Stimulated activated CD4-positive, alpha-beta T cell treated with anti-CD3 and anti-CD28 coated beads, Interleukin-12 subunit alpha, Interleukin-12 subunit beta, amount 100 ng/mL, for 24 hours (primary cell): ENCODE measurements around the gene ATF1.

Source experiments
- DNase-seq, 2 experiments: peaks; one replicate each; pipeline ENCODE4 v3.0.0-alpha.2; 2020; ENCODE audit warnings: low read depth in 2 of 2

Gene ATF1

DNA sequence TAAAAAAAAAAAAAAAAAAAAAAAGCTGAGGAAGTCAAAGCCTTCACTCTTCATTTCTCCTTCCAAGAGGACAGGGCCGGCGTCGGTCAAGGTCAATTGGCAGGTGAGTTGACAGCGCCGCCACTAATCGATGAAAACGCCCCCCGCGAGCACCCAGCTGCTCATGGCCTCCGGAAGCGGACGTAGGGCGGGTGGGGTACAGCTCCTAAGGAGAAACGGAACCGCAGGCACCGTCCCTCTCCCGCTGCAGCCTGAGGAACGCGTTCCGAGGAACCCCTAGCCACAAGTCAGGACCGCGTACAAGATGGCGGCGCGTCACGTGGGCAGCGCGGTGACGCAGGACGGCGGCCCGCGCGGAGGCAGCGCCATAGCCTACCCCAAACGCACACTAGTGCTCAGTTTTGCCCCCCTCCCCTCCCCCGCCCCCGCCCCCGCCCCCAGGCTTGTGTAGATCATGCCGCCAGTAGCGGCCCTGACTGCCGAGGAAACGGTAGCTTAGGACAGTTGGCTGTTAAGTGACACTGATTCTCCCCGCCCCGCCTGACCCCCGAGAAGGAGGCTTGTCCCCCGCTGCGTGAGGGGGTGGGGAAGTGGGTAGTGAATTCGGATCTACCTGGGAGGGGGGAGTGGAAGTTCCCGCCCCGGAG, at the start of gene ATF1:
TSS of gene ATF1 (plus strand) at position 463 of the 647 bp plus-strand sequence. CDS start 16,045 bp downstream, outside the sequence.
- peak; percentile 79 to 80 for DNase-seq

- no peak for DNase-seq
These were observed 48.7 kb upstream of the ATF1 start for GRCh38 chr12:50715174-50715573.

DNA sequence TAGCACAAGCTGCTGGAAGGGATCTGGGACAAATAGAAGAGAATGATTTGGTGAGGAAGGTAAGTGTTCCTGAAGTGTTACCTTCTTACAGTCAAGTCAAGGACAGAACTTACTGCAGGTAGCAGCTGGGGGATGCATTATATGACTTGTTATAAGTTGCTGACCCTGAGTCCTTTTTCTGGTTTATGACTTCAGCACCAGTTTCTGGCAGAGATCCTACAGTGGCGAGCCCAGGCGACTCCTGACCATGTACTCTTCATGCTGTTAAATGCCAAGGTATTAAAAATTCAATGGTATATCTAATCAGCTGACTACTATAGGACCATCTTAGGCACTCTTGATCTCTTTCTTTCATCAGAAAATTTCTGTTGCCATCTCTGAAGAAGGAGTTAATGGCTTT, 45.1 kb upstream of the ATF1 start:
- no peak for DNase-seq

DNA sequence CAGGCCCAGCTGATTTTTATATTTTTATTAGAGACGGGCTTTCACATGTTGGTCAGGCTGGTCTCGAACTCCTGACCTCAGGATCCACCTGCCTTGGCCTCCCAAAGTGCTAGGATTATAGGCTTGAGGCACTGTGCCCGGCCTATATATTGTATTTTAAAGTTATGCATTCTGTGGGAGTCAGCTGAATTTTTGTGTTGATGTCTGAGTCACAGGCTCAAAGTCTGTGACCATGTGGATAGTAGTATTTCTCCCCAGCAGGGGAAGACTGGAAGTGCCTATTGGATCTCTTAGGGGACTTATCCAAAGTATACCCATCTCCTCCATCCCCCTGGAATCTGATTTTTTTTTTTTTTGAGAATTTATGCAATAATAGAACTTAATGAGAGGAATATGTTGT, 43.8 kb upstream of the ATF1 start:
- no peak for DNase-seq

DNA sequence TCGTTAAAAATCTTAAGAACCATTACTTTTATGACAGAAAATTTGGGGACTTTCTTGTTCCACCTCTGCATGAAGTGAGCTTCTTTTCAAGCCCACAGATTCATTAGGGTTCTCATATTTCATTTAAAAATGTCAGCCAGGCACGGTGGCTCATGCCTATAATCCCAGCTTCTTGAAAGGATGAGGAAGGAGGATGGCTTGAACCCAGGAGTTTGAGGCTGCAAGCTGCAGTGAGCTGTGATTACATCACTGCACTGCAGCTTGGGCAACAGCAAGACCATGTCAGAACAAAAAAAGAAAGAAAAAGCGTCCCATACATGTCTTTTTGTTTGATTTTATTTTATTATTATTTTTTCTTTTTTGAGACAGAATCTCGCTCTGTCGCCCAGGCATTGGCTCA, 43.4 kb upstream of the ATF1 start:
- DNase-seq, result no peak

DNA sequence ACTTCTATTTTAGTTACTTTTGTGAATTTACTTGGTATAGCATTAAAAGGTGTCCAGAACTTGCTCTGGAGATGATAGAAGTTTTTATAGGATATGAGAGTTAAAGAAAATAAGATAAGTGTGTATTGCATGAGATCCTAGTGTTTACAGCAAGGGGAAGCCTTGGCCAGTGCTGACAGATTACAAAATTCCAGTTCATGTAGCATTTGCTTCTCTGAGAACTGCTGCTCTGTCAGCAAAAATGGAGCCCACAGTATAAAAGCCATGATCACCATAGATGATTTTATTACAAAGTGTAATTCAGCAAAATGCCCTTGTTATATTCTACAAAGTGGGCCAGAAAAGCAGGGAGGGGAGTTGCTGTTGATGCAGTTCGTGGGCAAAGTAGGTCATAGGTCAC, 40.0 kb upstream of the ATF1 start:
- DNase-seq, result no peak

GRCh38 chr12:50725011-50725942, 38.6 kb upstream of the ATF1 start:
- DNase-seq, result no peak

- DNase-seq, result no peak
These were observed 36.4 kb upstream of the ATF1 start for GRCh38 chr12:50727466-50727865.

- DNase-seq, result no peak
These were observed 35.5 kb upstream of the ATF1 start for GRCh38 chr12:50728417-50728816.

DNA sequence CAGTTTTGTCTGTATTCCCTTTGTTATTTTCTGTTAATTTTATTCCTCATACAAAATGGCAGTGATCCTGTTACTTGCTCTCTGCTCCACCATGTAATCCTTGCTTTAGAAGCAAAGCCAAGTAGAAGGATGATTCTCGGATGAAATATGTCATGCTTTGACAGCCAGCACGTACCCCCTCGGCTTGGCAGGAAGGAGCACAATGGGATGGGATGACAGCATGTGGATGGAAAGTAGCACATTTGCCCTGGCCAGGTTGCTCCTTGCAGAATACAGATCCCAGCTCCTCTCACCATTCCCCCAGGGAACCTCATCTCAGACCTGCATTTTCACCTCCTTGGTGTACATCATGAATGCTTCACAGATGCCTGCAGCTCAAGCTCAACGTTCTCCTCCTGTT, 35.1 kb upstream of the ATF1 start:
- DNase-seq, result no peak

GRCh38 chr12:50732591-50732990, 31.3 kb upstream of the ATF1 start:
- DNase-seq, result no peak

DNA sequence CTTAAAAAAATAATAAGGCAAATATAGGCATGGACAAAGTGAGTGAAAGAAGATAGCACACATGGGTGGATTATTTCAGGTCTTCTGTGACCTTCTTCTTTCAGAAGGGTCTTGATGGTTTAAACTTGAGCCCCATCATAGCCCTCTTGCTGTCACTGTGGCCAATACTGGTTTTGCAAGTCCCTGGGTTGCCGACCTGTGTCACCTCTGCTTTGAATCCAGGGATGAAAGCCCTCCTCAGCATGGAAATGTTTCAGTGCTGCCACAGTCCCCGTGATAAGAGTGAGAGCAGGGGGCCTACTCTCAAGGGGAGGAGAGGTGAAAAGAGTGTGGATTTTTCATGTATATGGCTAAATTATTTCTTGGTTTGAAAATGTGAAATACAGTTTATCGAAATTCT, 30.2 kb upstream of the ATF1 start:
- no peak for DNase-seq

- DNase-seq, result no peak
These were observed 29.3 kb upstream of the ATF1 start for GRCh38 chr12:50734409-50735263.

DNA sequence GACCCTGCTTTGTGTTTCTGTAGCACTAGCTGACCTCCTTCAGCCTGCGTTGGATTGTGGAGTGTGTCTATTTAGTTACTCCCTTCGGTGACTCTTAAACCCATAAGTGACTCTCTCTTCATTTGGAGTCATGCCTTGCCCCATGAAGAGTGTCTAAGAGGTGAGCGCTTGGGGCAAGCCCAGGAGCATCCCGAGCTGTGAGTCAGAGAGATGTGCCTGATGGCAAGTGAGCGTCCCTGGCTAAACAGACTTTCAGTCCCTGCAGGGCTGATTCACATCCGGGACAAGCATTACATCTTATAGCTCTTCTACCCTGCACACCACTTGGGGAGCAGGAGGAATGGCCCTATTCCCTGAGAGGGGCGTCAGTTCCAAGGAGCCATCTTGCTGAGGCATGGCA, 24.3 kb upstream of the ATF1 start:
- no peak for DNase-seq

GRCh38 chr12:50740307-50740706, 23.6 kb upstream of the ATF1 start:
- DNase-seq, result no peak

- no peak for DNase-seq
These were observed 21.1 kb upstream of the ATF1 start for GRCh38 chr12:50742776-50743175.

GRCh38 chr12:50745861-50746260, 18.0 kb upstream of the ATF1 start:
- no peak for DNase-seq

GRCh38 chr12:50746431-50746830, 17.5 kb upstream of the ATF1 start:
- no peak for DNase-seq

DNA sequence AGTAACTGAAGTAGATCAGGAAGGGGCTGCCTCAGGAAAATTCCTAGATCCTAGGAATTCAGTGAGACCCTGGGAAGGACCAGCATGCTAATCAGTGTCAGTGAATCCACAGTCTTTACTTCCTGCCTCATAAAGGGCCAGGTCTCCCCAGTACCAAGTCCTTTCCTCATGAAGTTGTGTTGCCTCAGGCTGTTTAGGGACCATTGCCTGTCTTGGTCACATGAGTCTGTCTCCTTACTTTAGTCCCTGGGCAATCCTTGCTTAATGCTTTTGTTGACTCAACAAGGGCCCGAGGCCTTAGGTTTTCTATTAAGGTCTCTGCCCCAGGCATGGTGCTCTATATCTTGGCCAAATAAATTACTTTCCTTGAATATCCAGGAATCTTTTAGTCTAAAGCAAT, 16.1 kb upstream of the ATF1 start:
- no peak for DNase-seq

DNA sequence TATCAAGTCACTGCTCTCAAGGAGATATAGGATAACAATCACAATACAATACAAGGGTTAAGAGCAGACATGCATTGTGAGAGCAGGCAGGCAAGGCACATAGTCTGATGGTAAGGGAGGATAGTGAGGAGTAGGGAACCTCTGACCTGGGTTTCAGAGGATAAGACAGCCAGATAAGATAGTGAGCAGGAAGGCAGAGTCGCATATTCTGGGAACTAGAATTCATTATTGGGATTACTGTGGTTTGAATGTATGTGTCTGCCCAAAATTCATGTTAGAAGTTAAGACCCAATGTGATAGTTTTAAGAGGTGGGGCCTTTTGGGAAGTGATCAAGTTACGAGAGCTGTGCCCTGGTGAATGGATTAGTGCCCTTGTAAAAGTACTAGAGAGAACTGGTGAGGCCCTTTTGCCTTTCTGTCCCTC, 14.4 kb upstream of the ATF1 start:
- no peak for DNase-seq

GRCh38 chr12:50750366-50750765, 13.5 kb upstream of the ATF1 start:
- DNase-seq, result no peak
